GM03348 (cell line): ENCODE measurements around the gene PLEKHG2.

Experiments
- DNase-seq: peaks from one replicate; pipeline ENCODE4 v3.0.0; 2012; ENCODE audit warnings: low spot score

Gene PLEKHG2

DNA sequence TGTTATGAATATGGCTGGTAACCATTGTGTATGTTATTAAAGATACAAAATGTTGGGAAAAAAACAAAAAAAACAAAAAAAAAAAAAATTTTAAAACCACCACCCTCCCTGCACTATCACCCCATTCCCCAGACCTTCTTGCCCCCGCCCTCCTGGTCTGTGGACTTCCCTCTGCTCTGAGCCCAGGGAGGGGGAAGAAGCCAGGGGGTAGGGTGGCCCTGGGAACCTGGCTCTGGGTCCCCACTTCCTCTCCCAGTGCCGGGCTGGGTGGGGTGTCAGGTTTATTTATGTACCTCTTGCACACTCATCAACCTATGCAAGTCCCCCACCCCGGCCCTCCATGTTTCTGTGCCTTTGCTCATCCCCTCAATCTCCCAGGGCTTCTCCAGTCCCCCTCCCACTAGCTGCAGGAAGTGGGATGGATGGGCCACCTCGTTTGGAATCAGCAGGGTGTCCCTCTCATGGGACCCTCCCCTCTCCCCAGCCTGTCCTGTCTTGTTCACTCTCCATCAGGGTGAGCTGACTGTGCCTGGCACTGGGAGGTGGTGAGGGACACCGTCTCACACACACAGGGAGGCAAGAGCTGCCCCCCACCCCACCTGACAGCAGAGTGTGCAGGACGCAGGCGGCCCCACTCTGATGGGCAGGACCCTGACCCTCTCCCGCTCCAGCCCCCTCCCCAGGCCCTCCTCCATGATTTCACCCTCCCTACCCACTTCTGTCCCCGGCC lies 27.5 kb upstream of the PLEKHG2 start:
- DNase-seq: no peak

GRCh38 chr19:39385629-39386411 lies 26.6 kb upstream of the PLEKHG2 start:
- DNase-seq: no peak

DNA sequence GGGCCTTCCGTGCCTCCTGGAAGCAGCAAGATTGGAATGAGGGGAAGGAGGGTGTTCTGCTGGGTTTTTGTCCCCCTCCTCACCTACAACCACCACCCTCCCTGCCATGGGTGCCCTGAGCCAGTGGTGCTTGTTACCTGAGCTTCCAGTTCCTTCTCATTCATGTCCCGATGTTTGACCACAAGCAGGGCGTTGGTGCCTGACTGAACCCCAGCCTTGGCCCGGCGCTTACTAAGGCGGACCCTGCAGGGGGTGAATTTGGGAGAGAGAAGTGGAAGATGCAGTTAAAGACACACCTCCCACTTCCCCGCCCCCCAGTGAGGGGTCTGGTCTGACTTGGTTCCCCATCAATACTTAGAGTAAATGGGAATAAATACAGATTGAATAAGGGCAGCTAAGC lies 25.9 kb upstream of the PLEKHG2 start:
- no peak for DNase-seq

GRCh38 chr19:39388657-39389056 lies 23.8 kb upstream of the PLEKHG2 start:
- no peak for DNase-seq

GRCh38 chr19:39389631-39390414 lies 22.6 kb upstream of the PLEKHG2 start:
- DNase-seq: no peak

DNA sequence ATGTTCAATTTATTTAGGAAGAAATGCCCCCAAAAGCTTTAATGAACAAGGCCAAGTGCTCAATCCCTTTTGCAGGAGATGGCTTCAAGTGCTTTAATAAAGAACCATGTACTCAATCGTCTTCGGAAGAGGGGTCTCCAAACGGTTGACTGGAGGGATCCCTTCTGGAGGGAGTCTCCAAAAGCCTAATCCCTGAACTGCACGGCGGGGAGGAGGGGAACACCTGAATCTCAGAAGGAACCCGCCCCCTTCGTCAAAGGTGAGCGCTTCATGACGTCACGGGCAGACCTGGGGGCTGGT lies 22.1 kb upstream of the PLEKHG2 start:
- no peak for DNase-seq

DNA sequence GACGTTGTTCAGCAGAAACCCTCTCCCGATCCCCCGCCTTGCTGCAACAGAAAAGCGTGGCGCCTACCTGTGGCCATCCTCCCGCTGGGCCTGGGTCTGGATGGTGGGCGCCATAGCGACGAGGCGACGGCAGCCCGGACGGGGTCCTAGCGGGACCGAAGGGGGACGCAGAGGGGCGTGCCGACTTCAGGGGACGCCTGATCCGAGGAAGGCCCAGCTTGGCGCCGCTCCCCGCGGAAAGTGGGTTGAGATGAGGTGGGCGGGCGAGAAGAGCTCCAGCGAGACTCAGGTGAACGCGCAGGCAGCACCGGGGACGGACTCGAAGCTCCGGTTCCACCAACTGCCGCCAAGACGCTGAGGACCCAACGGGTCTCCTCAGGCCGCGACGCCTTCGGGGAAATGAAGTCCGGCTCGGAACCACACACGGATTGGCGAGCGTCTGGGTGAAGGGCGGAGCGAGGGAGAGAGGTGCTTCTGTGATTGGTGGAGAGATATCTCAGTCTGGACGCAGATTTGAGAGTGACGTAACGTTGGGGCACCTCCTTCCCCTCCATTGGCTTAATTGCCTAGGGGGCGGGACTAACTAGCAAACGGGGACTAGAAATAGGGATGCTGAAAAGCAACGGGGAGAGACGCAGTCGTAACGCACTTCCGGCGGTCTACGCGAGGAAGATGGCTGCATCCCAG lies 21.6 kb upstream of the PLEKHG2 start, which contains the start of the genes MED29 and PAF1:
TSS of gene MED29 (plus strand) at position 628 of the 687 bp plus-strand sequence. CDS start at position 673, 45 bp downstream.
TSS of gene PAF1 (minus strand) at position 356 of the 687 bp plus-strand sequence. CDS start at position 114, 242 bp downstream.
- peak; percentile 98 for DNase-seq

- peak; percentile 91 for DNase-seq
Observed at GRCh38 chr19:39397360-39398296, 14.8 kb upstream of the PLEKHG2 start.

- peak; percentile 76 for DNase-seq
Observed at GRCh38 chr19:39398297-39398864, 14.1 kb upstream of the PLEKHG2 start.

DNA sequence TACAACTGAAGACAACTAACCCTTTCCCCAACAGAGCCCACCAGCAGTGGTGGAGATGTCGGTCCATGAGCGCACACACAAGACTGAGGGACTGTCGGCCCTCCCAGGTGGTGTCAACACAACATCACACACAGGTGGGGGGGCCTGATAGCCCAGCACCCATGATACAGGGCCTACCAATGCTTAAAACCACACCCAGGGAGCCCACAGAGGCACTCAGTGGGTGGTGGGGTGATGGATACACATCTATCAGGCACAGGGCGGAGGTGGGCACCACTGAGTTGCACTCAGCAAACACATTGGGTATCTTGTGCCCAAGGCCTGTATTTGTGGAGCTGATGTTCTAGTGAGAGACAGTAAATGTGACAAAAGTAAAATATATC lies 12.8 kb upstream of the PLEKHG2 start:
- no peak for DNase-seq

GRCh38 chr19:39400061-39400460 lies 12.4 kb upstream of the PLEKHG2 start:
- no peak for DNase-seq

DNA sequence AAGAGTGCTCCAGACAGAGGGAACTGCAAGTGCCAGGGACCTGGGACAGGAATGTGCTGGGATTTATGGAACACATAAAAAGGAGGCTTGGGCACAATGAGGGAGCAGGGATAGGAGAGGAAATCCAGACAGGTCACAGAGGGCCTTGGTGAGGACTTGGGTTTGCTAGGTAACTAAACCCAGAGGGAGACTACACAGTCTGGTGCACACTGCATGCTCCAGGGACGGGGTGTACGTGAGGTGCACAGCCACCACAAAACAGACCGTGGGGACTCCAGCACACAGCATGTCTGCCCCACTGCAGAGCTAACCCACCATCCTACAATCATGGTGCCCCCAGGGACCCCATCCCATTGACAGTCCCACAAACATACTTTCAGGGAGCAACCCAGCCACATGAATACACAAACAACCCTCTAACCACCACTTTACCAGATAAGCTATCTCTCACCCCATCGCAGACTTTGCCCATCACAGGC lies 11.4 kb upstream of the PLEKHG2 start:
- no peak for DNase-seq

GRCh38 chr19:39401549-39402345 lies 10.7 kb upstream of the PLEKHG2 start:
- no peak for DNase-seq

DNA sequence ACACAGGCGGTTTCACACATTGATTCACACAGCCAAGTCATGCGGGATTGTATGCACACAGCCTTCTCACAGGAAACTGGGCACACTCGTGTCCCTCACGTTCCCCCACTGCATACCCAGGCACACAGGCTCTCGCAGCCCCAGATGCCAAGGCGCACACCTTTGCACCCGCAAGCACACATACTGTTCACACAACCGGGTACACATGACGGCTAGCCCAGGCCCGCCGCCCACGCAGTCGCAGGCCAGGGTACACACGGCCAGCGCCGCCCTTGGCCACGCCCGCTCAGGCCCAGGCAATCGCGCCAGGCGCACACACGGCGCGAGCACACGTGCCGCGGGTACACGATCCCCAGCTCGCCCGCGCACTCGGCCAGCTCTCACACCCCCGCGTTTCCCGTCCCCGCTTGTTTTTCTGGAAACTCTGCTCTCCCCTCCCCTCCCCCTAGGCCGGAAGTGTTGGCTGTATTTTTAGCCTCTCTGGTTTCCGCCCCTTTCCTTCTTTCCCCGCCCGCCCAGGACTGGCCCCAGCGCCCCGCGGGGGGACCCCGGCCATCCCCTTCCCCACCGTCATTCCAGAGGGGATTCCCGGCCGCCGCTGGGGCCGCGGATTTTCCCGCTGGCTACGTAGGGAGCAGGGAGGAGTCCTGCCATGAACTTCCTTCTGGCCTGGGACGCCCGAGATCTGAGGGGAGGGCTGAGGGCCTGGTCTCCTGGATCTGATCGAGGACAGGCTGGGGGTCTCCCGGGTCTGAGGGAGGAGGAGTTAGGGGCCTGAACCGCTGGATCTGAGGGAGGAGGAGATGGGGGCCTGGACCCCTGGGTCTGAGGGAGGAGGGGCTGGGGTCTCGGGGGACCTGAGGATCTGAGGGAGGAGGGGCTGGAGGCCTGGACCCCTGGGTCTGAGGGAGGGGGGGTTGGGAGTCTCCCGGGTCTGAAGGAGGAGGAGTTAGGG lies 9.8 kb upstream of the PLEKHG2 start:
- peak; percentile 85 for DNase-seq

DNA sequence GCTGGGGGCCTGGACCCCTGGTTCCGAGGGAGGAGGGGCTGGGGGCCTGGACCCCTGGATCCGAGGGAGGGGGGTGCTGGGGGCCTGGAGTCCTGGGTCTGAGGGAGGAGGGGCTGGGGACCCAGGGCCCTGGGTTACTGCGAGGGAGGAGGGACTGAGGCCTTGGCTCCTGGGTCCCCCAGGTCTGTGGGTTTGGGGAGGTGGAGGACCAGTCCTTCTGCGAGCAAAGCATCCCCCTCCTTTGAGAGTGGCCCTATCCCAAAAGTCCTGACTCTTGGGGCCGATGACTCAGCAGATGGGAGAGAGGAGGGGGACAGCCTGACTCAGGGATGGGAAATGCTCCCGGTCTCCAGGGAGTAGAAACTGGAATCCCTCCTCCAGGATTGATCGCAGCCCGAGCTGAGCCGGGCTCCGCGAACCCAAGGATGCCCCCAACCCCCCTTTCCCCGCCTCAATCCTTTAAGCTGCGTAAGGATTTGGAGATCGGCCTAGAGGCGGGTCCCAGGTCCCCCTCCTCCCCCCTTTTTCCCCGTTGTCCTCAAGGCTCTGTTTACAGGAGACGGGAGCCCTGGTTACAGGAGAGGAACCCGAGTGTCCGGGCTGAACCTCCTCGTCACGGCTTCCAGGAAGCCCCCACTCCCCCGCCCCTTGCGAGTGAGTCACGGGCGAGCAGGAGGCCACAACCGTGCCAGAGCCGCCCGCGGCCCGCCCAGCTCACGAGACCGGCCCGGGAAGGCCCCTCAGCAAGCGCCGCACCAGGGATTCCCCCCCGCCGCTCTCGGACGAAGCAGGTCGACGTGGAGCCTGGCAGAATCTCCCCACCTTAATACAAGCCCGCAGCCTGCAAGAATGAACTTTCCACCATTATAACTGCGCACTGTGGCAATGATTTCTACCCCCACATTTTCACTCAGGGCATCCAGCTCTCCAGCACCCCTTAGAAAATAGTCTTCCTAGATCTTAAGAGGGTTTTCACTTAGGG lies 8.8 kb upstream of the PLEKHG2 start:
- peak; percentile 92 for DNase-seq

DNA sequence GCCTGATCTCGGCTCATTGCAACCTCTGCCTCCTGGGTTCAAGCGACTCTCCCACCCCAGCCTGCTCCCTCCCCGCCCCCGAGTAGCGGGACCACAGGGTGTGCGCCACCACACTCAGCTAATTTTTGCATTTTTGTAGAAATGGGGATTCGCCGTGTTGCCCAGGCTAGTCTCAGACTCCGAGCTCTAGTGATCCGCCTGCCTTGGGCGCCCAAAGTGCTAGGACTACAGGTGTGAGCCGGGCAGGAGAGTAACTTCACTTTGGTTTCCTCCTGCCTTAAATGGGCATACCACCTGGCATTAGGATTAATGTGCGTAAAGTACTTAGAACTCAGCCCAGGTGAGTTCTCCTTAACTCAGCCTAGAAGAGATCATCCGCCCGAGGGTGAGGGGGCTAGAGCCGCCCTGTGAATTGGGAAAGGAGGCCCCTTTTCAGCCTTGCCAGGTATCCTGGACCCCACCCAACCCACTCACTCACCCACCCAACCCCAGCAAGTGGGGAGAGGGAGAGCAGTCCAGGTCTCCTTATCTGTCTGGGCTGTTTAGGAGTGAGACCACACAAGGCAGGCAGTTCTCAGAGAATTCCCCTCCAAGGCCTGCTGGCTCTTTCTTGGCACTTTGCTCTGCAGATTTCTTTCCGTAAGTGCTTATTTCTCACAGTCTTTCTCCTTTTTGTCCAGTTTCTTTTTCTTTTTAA lies 7.1 kb upstream of the PLEKHG2 start:
- DNase-seq: no peak
